HG03039 (cell line): Measurements from ENCODE around the gene HNRNPA2B1.
"Not testable (repeated sequence)": the region's sequence is repeated elsewhere in the genome, so short reads cannot be mapped to it uniquely, and the experiment has no call there.

ENCODE experiments used
- ATAC-seq: cut with Tn5 transposase; IDR thresholded peaks from one replicate; pipeline ENCODE4 v1.9.1; 2021; ENCODE audit warnings: mild to moderate bottlenecking, moderate library complexity; ENCODE audit not compliant: unreplicated experiment

The HNRNPA2B1 gene

DNA sequence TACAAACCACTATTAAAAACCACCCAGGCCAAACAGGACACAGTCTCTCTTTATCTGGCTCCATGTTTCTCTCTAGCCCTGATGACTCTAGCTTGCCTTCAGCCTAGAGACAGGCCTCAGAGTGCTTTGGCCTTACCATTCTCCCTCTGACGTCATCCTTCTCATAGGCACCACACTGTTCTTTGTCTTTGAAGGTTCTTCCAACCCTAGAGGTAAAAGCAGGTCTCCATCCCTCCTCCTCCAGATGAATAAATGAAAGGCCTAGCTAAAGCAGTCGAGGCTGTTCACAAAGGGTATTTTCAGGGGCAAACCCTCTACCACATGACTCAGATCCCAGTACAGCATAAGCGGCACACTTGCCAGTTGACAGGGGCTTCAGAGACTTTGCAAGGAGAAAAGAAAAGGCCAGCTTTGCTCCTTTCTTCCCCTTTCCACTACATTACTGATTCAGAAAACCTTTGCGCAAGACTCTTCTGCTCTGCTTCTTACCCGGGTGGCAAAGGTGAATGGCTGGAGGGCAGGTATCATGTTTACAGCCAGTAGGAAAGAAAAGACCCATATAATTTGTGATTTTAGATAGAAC, 33.8 kb downstream of the HNRNPA2B1 start:
- ATAC-seq: no peak

DNA sequence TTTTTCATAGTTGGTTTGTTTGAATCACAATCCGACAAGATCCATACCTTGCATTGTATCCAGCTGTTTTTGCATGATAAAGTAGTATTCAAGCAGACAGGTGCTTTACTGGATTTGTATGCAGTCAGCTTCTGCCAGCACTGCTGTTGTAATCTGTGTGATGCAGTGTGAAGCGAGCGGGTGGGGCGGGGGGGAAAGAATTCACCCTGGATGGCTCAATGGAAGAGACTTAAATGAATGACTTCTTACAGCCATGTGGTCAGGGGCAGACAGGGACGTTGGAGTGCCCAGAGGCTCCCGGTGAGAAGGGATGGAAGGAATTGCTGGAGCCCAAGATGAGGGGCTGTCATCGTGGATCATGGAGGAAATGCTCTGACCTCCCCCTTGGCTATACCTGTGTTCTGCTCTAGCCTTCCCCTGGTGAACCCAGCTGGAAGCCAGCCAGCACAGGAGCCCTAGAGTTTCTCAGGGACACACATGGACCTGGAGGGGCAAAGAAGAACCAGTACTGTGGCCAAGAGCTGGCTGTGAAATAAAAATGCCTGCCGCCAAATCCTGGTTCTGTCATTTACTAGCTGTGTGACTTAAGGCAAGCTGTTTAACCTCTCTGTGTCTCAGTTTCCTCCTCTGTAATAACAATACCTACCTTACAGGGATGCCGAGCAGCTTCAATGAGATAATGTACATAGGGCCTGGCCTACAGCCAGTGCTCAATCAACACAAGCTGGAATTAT, 34.4 kb downstream of the HNRNPA2B1 start:
- ATAC-seq: no peak

DNA sequence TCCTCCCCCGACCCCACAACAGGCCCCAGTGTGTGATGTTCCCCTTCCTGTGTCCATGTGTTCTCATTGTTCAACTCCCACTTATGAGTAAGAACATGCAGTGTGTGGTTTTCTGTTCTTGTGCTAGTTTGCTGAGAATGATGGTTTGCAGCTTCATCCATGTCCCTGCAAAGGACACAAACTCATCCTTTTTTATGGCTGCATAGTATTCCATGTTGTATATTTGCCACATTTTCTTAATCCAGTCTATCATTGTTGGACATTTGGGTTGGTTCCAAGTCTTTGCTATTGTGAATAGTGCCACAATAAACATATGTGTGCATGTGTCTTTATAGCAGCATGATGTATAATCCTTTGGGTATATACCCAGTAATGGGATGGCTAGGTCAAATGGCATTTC, 36.7 kb downstream of the HNRNPA2B1 start:
- not testable (repeated sequence) for ATAC-seq

DNA sequence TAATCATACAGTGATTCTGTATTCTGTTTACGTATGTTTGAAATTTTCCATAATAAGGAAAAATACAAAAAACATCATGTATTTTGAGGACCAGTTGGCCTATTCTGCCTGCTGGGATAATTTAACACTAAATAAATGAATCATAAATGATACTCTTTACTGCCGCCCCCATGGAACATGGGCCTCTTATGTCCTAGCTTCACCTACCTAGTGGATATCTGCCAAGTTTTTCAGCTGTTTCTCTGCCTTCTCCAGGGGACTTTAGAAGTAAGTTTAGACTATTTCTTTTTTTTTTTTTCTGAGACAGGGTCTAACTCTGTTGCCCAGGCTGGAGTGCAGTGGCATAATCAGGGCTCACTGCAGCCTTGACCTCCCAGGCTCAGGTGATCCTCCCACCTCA, 38.1 kb downstream of the HNRNPA2B1 start:
- no peak for ATAC-seq

DNA sequence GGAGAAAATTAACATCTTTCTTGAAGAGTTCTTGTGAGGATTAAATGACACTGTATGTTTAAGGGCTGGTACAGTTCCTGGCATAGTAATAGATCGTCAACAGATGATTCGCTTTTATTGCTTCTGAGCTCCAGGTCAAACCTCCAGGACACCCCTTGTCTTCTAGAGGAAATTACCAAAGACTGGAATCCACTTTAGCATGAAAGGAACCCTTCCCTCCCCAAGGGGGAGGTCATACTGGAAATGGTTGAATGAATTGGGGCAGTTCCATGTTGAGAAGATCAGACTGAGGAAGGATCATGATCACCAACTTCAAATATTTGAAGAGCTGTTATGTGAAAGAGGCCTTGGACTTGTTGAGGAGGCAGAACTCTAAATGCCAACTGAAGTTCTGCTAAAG, 39.6 kb downstream of the HNRNPA2B1 start:
- ATAC-seq: no peak

DNA sequence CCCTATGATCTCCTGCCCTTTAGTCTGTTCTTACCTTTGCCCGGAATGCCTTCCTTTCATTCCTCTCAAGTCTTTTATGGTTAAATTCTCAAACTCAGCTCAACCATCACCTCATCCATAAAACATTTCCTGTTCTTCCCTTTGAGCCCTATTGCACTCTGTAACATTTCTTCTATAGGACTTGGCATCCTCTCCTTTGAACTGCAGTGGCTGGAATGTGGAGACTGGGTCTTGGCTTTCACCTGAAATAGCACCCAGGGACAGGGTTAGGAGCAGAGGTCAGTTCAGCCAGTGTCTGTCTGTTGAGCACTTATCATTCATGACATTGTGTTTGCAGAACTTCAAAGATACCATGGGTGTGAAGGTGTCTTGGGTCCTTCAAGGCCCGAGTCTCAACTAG, 41.3 kb downstream of the HNRNPA2B1 start:
- ATAC-seq: no peak

DNA sequence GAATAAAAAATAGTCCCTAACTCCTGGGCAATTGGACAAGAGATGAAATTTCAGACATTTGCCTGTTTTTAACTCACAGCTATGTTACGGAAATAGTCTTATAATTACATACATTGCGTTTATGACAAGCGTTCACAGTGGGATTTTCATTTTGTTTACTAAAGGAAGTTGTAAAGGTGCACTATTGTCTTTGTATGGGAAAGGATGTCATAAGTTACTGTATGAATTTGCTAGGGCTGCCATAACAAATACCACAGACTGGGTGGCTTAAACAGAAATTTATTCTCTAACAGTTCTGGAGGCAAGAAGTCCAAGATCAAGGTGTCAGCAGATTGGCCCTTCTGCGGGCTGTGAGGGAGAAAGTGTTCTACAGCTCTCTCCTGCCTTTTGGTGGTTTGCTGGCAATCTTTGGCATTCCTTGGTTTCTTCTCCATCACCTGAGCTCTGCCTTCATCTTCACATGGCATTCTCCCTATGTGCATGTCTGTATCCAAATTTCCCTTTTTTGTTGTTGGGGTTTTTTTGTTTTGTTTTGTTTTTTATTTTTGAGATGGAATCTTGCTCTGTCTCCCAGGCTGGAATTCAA, 42.9 kb downstream of the HNRNPA2B1 start:
- ATAC-seq: no peak

DNA sequence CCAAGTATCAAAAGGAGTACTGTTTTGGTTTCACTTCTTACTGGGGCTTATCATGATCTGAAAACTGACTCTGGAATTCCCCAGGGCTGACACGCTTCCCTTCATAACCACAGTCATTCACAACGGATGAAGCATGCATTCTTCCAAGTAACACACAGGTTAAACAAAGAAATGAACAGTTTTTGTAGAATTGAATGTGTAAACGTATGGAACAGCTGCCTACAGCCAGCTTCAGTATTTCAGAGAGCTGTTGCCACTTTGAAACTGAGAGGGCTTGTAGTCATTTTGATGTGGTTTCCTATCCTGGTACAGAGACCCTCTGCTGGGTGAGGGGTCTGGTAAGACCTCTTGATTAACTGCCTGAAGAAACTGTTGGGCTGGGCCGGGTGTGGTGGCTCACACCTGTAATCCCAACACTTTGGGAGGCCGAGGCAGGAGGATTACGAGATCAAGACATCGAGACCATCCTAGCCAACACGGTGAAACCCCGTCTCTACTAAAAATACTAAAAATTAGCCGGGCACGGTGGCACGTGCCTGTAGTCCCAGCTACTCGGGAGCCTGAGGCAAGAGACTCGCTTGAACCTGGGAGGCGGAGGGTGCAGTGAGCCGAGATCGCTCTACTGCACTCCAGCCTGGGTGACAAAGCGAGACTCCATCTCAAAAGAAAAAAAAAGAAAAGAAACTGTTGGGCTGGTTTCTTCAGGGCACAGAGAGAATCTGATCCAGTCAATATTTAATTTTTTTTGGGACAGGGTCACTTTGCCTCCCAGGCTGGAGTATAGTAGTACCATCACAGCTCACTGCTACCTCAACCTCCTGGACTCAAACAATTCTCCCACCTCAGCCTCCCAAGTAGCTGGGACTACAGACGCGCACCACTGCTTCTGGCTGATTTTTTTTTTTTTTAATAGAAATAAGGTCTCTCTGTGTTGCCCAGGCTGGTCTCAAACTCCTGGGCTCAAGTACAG, 43.8 kb downstream of the HNRNPA2B1 start:
- ATAC-seq: no peak

DNA sequence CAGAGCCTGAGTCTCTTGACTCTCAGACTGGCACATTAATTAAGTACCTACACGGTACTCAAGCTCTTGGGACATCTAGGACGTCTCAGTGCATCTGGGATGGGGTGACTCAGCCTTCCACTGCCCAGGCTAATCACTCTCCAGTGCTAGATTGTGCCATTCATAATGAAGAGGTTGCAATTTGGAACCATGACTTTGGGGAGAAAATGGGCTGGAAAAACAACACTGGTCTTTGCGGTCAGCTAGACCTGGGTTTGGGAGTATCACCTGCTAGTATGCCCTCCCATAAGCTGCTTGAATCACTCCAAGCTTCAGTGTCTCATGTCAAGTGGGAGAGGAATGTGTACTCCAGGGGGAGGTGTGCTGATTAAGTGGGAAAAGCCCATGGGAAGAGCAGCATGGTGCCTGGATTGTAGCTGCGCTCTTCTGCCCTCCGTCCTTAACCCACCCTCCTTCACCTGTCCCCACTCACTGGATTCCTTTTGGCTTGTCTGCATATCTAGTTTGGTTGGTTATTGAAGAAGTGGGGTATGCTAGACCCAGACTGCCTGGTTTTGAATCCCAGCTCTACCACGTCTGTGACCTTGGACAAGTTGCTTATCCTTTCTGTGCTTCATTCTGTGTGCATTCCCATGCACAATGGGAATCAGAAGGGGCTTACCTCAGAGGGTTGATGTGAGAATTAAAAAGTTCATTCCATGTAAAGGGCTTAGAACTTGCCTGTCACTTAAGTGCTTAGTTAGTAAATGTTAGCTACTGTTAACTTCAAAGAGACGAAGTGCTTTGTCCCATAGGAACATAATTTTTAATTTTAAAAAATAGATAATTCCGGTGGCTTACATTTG, 44.8 kb downstream of the HNRNPA2B1 start:
- no peak for ATAC-seq

DNA sequence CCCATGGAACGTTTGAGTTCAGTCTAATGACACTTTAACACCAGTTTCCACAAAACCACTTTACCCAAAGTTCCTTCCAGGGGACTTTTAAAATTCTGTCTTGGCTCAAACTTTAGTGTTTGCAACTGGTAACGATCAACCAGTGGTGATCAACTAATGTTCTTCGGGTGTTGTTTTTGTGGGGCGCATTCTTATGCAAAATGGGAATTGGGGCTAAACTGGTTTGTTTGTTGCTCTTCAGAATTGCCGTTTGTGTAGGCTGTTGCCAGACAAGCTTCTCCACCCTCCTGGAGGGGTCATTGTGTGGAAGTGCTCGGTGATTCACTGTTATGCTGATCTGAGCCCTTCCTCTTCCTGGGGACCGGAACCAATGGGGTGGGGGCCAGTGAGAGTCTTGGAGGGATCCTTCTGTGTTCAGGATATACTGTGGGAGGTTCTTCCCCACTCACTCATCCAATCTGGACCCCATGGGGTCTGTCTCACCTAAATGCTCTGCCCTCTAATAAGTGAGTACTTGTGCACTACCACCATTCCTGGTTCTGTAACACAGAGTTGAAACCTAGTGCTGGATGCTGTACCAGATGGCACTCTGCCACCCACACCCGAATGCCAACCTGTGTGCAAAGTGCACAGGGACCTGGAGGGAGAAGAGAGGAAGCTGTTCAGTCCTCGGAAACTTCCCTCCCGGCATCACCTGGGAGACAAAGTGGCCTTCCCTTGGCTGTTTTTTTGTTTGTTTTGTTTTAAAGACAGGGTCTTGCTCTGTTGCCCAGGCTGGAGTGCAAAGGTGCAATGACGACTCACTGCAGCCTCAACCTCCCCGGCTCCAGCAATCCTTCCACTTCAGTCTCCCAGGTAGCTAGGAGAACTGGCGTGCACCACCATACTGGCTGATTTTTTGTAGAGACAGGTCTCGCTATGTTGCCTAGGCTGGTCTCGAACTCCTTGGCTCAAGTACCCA, 46.4 kb downstream of the HNRNPA2B1 start:
- ATAC-seq: no peak

DNA sequence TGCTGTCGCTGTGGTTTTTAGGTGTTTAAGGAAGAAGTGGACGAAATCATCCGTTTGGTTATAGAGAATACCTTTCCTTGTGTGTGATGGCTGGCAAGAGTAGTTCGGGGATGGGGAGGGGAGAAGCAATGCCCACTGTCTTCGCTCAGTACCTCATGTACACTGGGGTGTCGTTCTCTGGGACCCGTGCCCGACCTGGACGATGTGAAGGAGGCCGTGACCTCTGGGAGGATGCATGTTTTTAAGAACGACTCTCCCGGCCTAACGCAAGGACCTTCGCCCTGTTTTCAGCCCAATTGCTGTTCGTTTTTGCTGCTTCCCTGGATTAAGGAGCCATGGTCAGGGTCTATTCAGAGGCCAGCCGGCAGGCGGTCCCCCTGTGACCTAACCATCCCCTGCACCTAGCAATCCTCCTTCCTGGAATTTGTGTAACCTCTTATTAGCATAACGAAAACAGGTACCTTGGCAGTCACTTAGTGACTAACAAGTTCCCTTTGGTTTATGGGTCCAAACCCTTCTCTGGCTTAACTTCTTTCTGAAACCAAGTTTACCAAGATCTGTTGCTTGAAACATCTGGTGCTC, 47.2 kb downstream of the HNRNPA2B1 start:
- ATAC-seq: no peak

DNA sequence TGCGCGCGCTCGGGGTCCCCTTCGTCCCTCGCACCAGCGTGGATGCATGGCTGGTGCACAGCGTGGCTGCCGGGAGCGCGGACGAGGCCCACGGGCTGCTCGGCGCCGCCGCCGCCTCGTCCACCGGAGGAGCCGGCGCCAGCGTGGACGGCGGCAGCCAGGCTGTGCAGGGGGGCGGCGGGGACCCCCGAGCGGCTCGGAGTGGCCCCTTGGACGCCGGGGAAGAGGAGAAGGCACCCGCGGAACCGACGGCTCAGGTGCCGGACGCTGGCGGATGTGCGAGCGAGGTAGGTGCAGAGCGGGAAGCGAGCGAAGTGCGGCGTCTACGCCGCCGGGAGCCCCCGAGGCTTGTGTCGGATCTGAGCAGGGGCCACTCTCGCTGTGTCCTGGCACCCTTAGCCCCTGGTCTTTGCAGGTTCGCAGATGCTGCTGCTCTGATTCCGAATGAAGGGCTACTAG, 47.7 kb downstream of the HNRNPA2B1 start:
- ATAC-seq: peak; percentile 17

DNA sequence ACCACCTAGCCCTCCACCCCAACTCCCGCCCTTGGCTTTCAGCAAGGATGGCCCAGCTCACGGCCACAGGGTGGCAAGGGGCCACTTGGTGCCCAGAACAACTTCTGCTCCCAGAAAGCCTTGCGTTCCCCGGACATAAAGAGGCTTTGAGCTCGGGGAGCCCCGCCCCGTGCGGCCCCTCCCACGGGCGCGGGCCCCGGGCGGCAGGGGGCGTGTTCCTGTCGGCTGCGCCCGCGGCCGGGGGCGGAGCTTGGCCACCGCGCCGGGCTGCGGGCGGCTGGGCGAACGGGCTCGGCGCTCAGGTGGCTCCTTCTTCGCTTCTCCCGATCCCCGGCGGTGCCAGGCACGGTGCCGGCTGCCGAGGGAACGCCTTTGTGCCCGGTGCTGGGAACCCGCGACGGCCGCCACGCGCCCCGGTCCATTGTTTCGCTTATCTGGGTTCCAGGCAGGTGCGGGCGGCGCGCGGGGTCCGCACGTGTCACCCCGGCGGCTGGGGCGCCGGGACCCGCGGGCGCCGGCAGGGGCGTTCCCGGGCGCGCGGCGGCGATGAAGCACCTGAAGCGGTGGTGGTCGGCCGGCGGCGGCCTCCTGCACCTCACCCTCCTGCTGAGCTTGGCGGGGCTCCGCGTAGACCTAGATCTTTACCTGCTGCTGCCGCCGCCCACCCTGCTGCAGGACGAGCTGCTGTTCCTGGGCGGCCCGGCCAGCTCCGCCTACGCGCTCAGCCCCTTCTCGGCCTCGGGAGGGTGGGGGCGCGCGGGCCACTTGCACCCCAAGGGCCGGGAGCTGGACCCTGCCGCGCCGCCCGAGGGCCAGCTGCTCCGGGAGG, 48.4 kb downstream of the HNRNPA2B1 start, which contains the start of gene NFE2L3:
NFE2L3 (plus strand) TSS at position 246 of the 829 bp plus-strand sequence; CDS start at position 547, 301 bp downstream.
- peak; percentile 57 for ATAC-seq

DNA sequence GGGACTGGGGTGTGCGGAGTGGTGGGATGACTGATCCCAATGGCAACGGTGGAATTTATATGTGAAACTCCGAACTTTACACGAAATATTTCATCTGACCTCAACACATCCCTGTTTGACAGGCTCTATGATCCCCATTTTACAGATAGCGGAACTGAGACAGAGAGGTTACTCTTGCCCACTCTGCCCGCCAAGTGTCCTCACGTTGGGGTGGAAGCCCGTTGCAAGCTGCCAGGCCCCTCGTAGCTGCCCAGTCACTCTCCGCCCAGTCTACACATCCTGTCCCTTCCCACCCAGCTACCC, 48.9 kb downstream of the HNRNPA2B1 start:
- no peak for ATAC-seq

DNA sequence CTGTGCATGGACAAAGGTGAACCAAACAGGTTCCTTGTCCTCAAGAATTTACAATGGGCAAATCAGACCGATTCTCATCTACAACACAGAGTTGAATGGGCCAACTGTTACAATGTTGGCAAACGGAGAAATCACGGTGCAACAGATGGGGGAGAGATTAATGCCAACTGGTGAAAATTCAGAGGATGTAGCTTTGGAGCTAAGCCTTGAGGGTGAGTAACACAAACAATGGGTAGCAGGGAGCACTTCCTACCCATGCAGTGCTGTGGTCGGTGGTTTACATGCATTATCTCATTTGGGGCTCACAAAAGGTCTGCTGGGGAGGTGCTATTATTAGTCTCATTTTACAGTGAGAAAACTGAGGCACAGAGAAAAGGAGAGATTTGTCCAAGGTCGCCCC, 49.5 kb downstream of the HNRNPA2B1 start:
- no peak for ATAC-seq

DNA sequence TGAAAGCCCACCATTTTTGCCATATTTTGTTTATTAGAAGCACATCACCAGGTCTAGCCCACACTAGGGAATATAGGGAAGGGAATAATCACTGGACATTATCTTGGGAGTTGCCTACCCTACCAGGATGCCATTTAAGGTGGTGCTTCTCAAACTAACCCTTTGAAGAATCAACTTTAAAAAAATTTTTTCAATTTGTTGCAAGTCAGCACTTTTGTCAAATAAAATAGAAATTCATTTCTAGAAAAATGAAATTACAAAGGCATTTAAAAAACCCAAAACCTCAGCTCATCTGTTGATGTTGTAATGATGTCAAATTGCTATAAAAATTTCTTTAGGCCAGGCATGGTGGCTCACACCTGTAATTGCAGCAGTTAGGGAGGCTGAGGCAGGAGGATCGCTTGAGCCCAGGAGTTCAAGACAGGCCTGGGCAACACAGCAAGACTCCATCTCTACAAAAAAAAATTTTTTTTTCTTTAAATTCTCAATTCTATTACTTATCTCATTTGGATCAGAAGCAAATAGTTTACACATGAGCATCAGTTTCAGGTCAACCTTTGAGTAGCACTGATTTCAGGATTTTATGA, 51.1 kb downstream of the HNRNPA2B1 start:
- no peak for ATAC-seq

DNA sequence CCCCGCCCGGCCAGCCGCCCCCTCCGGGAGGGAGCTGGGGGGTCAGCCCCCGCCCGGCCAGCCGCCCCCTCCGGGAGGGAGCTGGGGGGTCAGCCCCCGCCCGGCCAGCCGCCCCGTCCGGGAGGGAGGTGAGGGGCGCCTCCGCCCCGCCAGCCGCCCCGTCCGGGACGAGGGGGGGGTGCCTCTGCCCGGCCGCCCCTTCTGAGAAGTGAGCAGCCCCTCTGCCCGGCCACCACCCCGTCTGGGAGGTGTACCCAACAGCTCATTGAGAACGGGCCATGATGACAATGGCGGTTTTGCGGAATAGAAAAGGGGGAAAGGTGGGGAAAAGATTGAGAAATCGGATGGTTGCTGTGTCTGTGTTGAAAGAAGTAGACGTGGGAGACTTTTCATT, 52.2 kb downstream of the HNRNPA2B1 start:
- ATAC-seq: not testable (repeated sequence)
